K562 (cell line): ENCODE data around the gene TMC4. TPM values are rescaled to one million over a fixed set of nuclear protein-coding genes. Genes with fewer than 3 reads are reported as not detected.

Experiments
- ARID4B ChIP-seq: sonication (generic); formaldehyde crosslinking; IDR thresholded peaks from 2 replicates; pipeline ENCODE4 v1.8.0; 2022; ENCODE audit warnings: mild to moderate bottlenecking, missing genetic modification reagents
- ASH1L ChIP-seq: fragments of 450-650 bp; IDR thresholded peaks from 2 replicates; pipeline ENCODE4 v1.6.1; 2018; ENCODE audit warnings: borderline replicate concordance, mild to moderate bottlenecking, low read depth; ENCODE audit not compliant: partially characterized antibody
- ATF3 ChIP-seq, 2 experiments: fragments of 450-650 bp in 1 of 2; sonication (generic) in 1 of 2; formaldehyde crosslinking in 1 of 2; IDR thresholded peaks in 1 of 2; conservative IDR thresholded peaks in 1 of 2; 2 replicates each; pipeline versions ENCODE4 v1.6.1 to v1.8.1; 2016 to 2023; ENCODE audit warnings: mild to moderate bottlenecking in 2 of 2, moderate library complexity in 2 of 2, inconsistent platforms in 1 of 2, missing genetic modification reagents in 1 of 2
- BRF2 ChIP-seq: IDR thresholded peaks from 3 replicates; pipeline ENCODE4 v1.6.1; 2011; ENCODE audit warnings: borderline replicate concordance, mild to moderate bottlenecking; ENCODE audit not compliant: insufficient read length, insufficient read depth
- FOS ChIP-seq: IDR thresholded peaks from 3 replicates; pipeline ENCODE4 v1.6.1; 2011; ENCODE audit not compliant: insufficient read length; ENCODE audit errors: extremely low read depth
- LEF1 ChIP-seq: fragments of 450-650 bp; IDR thresholded peaks from 2 replicates; pipeline ENCODE4 v1.6.1; 2016; ENCODE audit warnings: mild to moderate bottlenecking
- NELFE ChIP-seq: IDR thresholded peaks from 2 replicates; pipeline ENCODE4 v1.6.1; 2011; ENCODE audit warnings: mild to moderate bottlenecking; ENCODE audit not compliant: insufficient read depth, insufficient read length
- NFYB ChIP-seq: IDR thresholded peaks from 2 replicates; pipeline ENCODE4 v1.6.1; 2011; ENCODE audit warnings: mild to moderate bottlenecking, moderate library complexity; ENCODE audit not compliant: insufficient read length; ENCODE audit errors: extremely low read depth
- SP1 ChIP-seq: sonication (generic); formaldehyde crosslinking; IDR thresholded peaks from 2 replicates; pipeline ENCODE4 v1.8.1; 2022; ENCODE audit warnings: mild to moderate bottlenecking, missing genetic modification reagents
- SPI1 ChIP-seq: IDR thresholded peaks from 2 replicates; pipeline ENCODE4 v1.6.1; 2011; ENCODE audit warnings: low read depth, low read length, control low read depth, borderline replicate concordance
- SRF ChIP-seq, 2 experiments: fragments of 250-450, 450-650 bp in 1 of 2; sonication (Bioruptor Pico) in 1 of 2; sonication (generic) in 1 of 2; formaldehyde crosslinking; IDR thresholded peaks; 2 replicates each; pipeline versions ENCODE4 v1.5.0 to v1.5.1; 2020 to 2022; ENCODE audit warnings: mild to moderate bottlenecking in 1 of 2, missing genetic modification reagents in 1 of 2
- ZBTB5 ChIP-seq: fragments of 450-650 bp; IDR thresholded peaks from 2 replicates; pipeline ENCODE4 v1.6.1; 2017; ENCODE audit warnings: antibody characterized with exemption
- ZNF354B ChIP-seq: fragments of 250-450 bp; sonication (Bioruptor Pico); IDR thresholded peaks from 2 replicates; pipeline ENCODE4 v1.4.0; 2020
- ZNF830 ChIP-seq: fragments of 250-450 bp; sonication (Bioruptor Pico); IDR thresholded peaks from 2 replicates; pipeline ENCODE4 v1.5.0; 2021; ENCODE audit warnings: mild to moderate bottlenecking
- polyA plus RNA-seq, 8 experiments: library from polyadenylated mRNA; depleted of rRNA in 4 of 8; stranded (reverse) in 5 of 8; unstranded in 3 of 8; fragments of >200 nt; fragmentation: Nextera tagmentation in 2 of 8; fragmentation: Illumina TruSeq in 1 of 8; extraction: Ambion mirVana in 2 of 8; extraction: Trizol in 1 of 8; gene quantifications; 2 replicates each; pipeline versions ENCODE4 v1.2.1 to v1.2.3, GENCODE V29; 2011 to 2014; ENCODE audit warnings: inconsistent platforms in 1 of 8, missing spikeins in 1 of 8
- total RNA-seq, 7 experiments: library from RNA; depleted of rRNA in 6 of 7; stranded (reverse); fragments of >200 nt in 6 of 7; fragmentation: Illumina TruSeq in 2 of 7; extraction: Trizol in 2 of 7; gene quantifications; 2 replicates each; pipeline versions ENCODE4 v1.2.1 to v1.2.3, GENCODE V29; 2011 to 2021; ENCODE audit warnings: low replicate concordance in 1 of 7
- TF ChIP-seq, protein P1 (sequence below), 2 experiments: fragments of 450-650 bp; conservative IDR thresholded peaks; 2 replicates each; pipeline ENCODE4 v1.6.1; 2017; ENCODE audit warnings: mild to moderate bottlenecking in 2 of 2, moderate library complexity in 2 of 2

TMC4 gene
- total and polyA plus RNA-seq, 9 of the 15 experiments (the other 6 are each of a cell fraction or from before 2014, with no cell fraction given) = 0.12 to 0.79 (median 0.36) TPM; not detected in 2

DNA sequence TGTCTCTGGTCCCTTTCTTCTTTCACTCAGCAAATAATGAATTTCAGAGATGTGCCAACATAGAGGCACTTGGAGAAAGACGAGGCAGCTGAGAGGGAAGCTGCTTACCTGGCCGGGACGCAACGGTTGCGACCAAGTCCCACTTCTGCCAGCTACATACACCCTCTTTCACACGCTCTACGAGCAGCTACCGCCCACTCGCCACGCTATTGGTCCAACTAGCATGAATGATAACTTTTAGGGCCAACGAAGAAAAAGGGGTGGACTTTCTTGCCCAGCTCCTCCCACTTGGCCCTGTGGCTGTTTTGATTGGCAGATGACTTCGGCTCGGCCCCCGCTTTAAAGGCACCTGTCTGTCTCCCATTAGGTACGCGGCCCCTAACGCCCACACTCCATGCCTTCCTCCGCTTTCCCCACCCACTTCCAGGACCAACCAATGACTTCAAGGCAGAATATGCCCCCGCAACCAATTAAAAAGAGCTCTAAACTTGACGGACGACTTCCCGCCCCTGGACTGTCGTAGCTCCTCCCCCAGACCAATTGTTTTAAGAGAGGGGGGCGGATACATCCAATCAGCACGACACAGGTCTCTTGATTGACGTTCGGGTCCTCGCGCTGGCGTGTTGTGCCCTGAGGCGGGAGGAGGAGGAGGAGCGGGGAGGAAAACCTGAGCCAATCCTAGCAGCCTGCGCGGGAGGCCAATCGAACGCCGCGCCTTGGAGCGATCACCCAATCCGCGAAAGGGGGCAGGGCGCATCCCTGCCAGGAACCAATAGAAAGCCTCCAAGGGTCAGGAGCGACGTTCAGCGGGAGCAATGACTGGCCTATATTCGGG is 35.9 kb downstream of the TMC4 start (continued):
- TF ChIP-seq NELFE (no peak), SP1 (CRISPR knock-in tag) (peak; percentile 97), FOS (peak; percentile 99), ASH1L (peak; percentile 99), ZBTB5 (peak; percentile 95), ATF3 (IDR thresholded peaks at IDR 0.05) (no peak), ATF3 (CRISPR knock-in tag; conservative IDR thresholded peaks at IDR 0.05) (no peak), BRF2 (no peak), ZNF354B (CRISPR knock-in tag) (no peak), SPI1 (peak; percentile 10; the same call in 1 of the 2 replicates), NFYB (peak; percentile 98), LEF1 (peak; percentile 55; the same call in 1 of the 2 replicates), SRF (CRISPR knock-in tag; IDR thresholded peaks at IDR 0.05) (peak in 1 of 2 experiments; percentile 13; a peak in 1 of 4 replicates), ZNF830 (CRISPR knock-in tag) (no peak), ARID4B (CRISPR knock-in tag) (no peak)
- TF ChIP-seq, protein P1, sequence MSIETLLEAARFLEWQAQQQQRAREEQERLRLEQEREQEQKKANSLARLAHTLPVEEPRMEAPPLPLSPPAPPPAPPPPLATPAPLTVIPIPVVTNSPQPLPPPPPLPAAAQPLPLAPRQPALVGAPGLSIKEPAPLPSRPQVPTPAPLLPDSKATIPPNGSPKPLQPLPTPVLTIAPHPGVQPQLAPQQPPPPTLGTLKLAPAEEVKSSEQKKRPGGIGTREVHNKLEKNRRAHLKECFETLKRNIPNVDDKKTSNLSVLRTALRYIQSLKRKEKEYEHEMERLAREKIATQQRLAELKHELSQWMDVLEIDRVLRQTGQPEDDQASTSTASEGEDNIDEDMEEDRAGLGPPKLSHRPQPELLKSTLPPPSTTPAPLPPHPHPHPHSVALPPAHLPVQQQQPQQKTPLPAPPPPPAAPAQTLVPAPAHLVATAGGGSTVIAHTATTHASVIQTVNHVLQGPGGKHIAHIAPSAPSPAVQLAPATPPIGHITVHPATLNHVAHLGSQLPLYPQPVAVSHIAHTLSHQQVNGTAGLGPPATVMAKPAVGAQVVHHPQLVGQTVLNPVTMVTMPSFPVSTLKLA (conservative IDR thresholded peaks at IDR 0.05) = peak; percentile 84 to 87
